Muscle layer of duodenum (tissue), 2 donors: ENCODE measurements around the gene MTLN.
"Not testable (repeated sequence)": the region's sequence is repeated elsewhere in the genome, so short reads cannot be mapped to it uniquely, and the experiment has no call there.

Source experiments
- H3K27ac ChIP-seq: one replicate; pipeline ENCODE4 v1.7.0; 2013; ENCODE audit warnings: mild to moderate bottlenecking, low read length
- H3K27me3 ChIP-seq: one replicate; pipeline ENCODE4 v1.7.0; 2013; ENCODE audit warnings: low read depth, mild to moderate bottlenecking, control low read depth, low read length
- H3K36me3 ChIP-seq, 2 donors: one replicate each; pipeline ENCODE4 v1.7.0; 2013; ENCODE audit warnings: low read length in 2 of 2, control low read depth in 1 of 2, mild to moderate bottlenecking in 1 of 2; ENCODE audit not compliant: insufficient read depth in 2 of 2, control insufficient read depth in 1 of 2
- H3K4me1 ChIP-seq, 2 donors: one replicate each; pipeline ENCODE4 v1.7.0; 2013; ENCODE audit warnings: low read length in 2 of 2, mild to moderate bottlenecking in 2 of 2, control low read depth in 1 of 2, moderate library complexity in 1 of 2; ENCODE audit not compliant: insufficient read depth in 2 of 2, control insufficient read depth in 1 of 2
- H3K4me3 ChIP-seq, 2 donors: one replicate each; pipeline ENCODE4 v1.7.0; 2013; ENCODE audit warnings: low read length in 2 of 2, low read depth in 1 of 2, mild to moderate bottlenecking in 1 of 2
- H3K9me3 ChIP-seq, 2 donors: one replicate each; pipeline ENCODE4 v1.7.0; 2013; ENCODE audit warnings: low read length in 2 of 2, control low read depth in 1 of 2, mild to moderate bottlenecking in 1 of 2; ENCODE audit not compliant: control insufficient read depth in 1 of 2
- donor health status: healthy.

The MTLN gene

DNA sequence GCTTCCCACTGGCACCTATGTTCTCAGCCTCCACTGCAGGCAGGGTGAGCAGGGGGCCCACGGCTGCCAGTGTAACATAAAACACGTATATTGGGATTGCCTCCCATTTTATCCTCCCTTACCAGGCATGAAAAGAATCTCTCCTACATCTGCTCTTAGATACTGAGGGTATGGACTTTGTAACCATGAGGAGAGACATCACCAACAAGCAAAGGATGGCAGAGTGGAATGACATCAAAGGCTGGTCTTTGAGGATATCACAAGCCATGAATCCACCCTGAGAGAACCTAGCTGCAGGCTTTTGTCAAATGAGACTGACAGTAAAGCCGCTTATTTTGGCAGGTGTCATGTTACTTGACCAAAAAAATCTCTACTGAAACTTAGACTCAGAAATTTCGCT lies 14.9 kb downstream of the MTLN start:
- Histone ChIP-seq H3K36me3 (peaks cover 0 to 5% of the 10 kb centered on the region in 2 donors), H3K4me1 (no peaks in the 10 kb centered on the region), H3K9me3 (no peaks in the 10 kb centered on the region), H3K27ac (no peak overlapping the region), H3K4me3 (no peak overlapping the region), H3K27me3 (no peaks in the 10 kb centered on the region)

DNA sequence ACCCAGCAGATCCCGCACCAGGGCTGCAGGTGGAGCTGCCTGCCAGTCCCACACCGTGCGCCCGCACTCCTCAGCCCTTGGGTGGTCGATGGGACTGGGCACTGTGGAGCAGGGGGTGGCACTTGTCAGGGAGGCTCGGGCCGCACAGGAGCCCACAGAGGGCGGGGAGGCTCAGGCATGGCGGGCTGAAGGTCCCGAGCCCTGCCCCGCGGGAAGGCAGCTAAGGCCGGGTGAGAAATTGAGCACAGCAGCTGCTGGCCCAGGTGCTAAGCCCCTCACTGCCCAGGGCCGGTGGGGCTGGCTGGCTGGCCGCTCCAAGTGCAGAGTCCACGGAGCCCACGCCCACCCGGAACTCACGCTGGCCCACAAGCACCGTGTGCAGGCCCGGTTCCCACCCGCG lies 22.2 kb downstream of the MTLN start:
- H3K4me3 ChIP-seq, H3K27me3 ChIP-seq, H3K9me3 ChIP-seq, H3K4me1 ChIP-seq, H3K27ac ChIP-seq, H3K36me3 ChIP-seq: not testable (repeated sequence)

- no peak overlapping the region for H3K4me3 ChIP-seq
These were observed 29.9 kb downstream of the MTLN start for GRCh38 chr2:110182449-110182848.

GRCh38 chr2:110180036-110180435 lies 32.3 kb downstream of the MTLN start:
- Histone ChIP-seq H3K9me3 (no peaks in the 10 kb centered on the region), H3K36me3 (no peaks in the 10 kb centered on the region), H3K27me3 (no peaks in the 10 kb centered on the region)

More at GRCh38 chr2:110182449-110182848, 29.9 kb downstream of the MTLN start:
- no peaks in the 10 kb centered on the region for H3K4me1 ChIP-seq
- H3K27ac ChIP-seq, result no peak overlapping the region
- no peaks in the 10 kb centered on the region for H3K9me3 ChIP-seq
- no peaks in the 10 kb centered on the region for H3K27me3 ChIP-seq
- peaks cover 0 to 4% of the 10 kb centered on the region in 2 donors for H3K36me3 ChIP-seq

DNA sequence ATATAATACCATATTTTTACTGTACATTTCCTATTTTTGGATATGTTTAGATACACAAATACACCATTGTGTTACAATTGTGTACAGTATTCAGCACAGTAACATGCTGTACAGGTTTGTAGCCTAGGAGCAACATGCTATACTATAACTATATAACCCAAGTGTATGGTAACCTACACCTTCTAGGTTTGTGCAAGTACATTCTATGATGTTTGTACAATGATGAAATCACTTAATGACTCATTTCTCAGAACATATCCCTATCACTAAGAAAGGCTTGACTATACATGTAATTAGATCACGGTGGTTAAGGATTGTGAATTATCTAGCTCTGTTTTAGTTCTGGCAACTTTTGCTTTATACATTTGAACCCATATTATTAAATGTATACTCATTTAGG lies 38.8 kb downstream of the MTLN start:
- H3K9me3 ChIP-seq, result no peaks in the 10 kb centered on the region
- no peaks in the 10 kb centered on the region for H3K4me1 ChIP-seq
- H3K36me3 ChIP-seq, result no peaks in the 10 kb centered on the region
- H3K27me3 ChIP-seq, result no peaks in the 10 kb centered on the region
- H3K4me3 ChIP-seq, result no peak overlapping the region
- no peak overlapping the region for H3K27ac ChIP-seq

More at GRCh38 chr2:110180036-110180435, 32.3 kb downstream of the MTLN start:
- H3K27ac ChIP-seq, result no peak overlapping the region
- no peak overlapping the region for H3K4me3 ChIP-seq
- H3K4me1 ChIP-seq, result no peaks in the 10 kb centered on the region

- no peaks in the 10 kb centered on the region for H3K36me3 ChIP-seq
- no peaks in the 10 kb centered on the region for H3K9me3 ChIP-seq
- H3K4me1 ChIP-seq, result no peaks in the 10 kb centered on the region
- no peak overlapping the region for H3K27ac ChIP-seq
- H3K4me3 ChIP-seq, result no peak overlapping the region
- H3K27me3 ChIP-seq, result no peaks in the 10 kb centered on the region
These were observed 39.8 kb downstream of the MTLN start for GRCh38 chr2:110172506-110172905.

GRCh38 chr2:110170102-110170501 lies 42.2 kb downstream of the MTLN start:
- no peaks in the 10 kb centered on the region for H3K36me3 ChIP-seq
- H3K4me3 ChIP-seq, result no peak overlapping the region
- H3K27ac ChIP-seq, result no peak overlapping the region
- no peaks in the 10 kb centered on the region for H3K9me3 ChIP-seq
- no peaks in the 10 kb centered on the region for H3K27me3 ChIP-seq
- no peaks in the 10 kb centered on the region for H3K4me1 ChIP-seq

DNA sequence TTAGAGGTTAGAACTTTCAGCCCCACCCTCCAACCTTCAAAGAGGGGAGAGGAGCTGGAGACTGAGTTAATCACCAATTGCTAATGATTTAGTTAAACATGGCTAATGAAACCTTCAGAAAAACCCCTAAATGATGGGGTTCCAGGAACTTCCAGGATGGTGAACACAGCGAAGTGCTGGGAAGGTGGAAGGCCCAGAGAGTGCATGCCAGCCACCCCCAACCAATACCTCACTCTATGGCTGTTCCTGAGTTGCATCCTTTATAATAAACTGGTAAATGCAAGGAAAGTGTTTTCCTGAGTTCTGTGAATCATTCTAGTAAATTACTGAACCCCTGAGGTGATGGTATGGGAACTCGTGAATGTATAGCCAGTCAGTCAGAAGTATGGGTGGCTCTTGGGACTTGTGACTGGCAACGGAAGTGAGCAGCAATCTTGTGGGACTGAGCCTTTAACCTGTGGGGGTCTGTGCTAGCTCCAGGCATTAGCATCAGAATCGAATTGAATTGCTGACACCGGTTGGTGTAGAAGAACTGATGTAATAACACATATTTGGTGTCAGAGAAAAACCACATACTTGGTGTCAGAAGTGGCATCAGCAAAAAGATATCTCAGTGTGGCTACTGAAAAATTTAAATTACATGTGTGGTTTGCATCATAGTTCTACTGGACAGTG lies 44.9 kb downstream of the MTLN start:
- no peaks in the 10 kb centered on the region for H3K27me3 ChIP-seq
- H3K9me3 ChIP-seq, result no peaks in the 10 kb centered on the region
- no peak overlapping the region for H3K27ac ChIP-seq
- peaks cover 0 to 5% of the 10 kb centered on the region in 2 donors for H3K36me3 ChIP-seq
- no peak overlapping the region for H3K4me3 ChIP-seq
- no peaks in the 10 kb centered on the region for H3K4me1 ChIP-seq

DNA sequence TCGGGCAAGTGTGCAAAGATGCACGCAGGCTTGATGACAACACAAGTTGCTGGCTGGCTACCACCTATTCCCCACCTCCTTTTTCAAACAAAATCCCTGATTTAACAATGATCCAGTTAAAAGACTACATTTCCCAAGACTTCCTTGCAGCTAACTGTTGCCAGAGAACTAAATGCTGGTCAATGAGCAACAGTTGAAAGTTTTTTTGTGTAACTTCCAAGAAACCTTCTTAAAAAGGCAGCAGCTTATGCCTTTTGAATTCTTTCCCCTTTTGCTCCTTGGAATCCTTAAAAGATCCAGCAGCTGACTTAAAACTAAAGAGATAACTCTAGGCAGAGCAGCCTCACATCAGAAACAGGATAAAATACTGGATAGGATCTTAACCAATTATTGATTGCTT lies 46.1 kb downstream of the MTLN start:
- Histone ChIP-seq H3K36me3 (peaks cover 0 to 8% of the 10 kb centered on the region in 2 donors), H3K4me3 (no peak overlapping the region), H3K27ac (no peak overlapping the region), H3K4me1 (no peaks in the 10 kb centered on the region), H3K27me3 (no peaks in the 10 kb centered on the region), H3K9me3 (no peaks in the 10 kb centered on the region)
